SW480 (cell line): ENCODE results near the gene IQCE.
"Not testable (repeated sequence)": the region's sequence is repeated elsewhere in the genome, so short reads cannot be mapped to it uniquely, and the experiment has no call there.

ENCODE experiments used
- DNase-seq: peaks from one replicate; pipeline ENCODE4 v3.0.0-alpha.2; 2016; ENCODE audit warnings: low spot score

Gene IQCE

DNA sequence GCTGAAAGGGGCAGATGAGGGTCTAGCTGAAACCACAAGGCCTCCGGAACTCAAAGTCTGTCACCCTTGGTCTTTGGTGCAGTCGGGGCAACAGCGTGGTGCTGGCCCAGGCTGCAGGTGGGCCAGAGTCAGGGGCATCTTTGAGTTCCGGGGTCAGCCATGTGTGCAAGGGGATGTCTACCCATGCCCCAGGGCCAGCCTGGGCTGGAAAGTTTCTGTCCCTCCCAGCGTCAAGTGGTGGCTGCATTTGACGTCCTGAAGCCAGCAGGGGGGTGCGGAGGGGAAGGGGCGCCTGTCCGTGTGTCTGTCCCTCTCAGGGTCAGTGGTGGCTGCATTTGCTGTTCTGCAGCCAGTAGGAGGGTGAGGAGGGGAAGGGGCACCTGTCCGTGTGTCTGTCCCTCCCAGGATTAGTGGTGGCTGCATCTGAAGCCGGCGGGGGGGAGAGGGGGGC is 4.1 kb upstream of the IQCE start:
- DNase-seq: peak; percentile 27

DNA sequence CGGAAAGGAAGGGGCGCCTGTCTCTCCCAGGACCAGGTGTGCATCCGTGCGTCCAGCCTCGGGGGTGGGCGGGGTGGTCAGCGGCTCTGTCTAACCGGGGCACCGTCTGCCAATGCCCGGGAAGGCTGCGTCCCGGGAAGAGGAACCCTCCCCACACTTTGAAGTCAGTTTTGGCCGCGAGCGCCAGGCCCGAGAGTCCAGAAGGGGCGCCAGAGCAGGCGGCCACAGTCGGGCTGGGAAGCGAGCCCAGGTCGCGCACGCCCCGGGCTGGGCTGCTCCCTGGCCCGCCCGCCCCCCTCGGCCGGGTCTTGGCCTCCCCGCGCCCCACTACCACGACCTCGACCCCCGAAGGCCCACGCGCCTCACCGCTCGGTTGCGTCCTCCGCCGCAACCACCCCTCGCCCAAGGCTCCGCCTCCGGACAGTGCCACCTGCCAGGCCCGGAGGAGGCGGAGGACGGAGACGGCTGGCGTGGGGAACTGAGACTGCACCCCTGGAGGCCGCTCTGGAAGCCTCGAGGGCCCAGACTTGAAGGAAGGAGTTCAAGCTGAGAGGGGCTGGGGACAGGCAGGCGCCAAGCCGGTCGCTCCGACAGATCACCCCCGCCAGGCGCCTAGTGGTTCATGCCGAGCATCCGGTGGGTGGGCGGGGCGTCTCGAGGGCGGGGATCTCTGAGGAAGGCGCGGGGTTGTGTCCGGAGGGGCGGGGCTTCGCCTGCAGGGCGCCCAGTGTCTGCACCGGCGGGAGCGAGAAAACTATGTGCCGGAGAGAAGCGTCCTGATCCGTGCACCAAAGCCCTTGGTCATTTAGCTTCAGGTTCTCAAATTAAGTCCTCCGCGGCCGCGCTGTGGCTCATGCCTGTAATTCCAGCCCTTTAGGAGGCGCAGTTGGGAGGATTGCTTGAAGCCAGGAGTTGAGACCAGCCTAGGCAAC is 3.4 kb upstream of the IQCE start, which contains the start of gene BRAT1:
Gene BRAT1 (minus strand): TSS at position 404 of the 932 bp plus-strand sequence. CDS start 1,093 bp downstream, outside the sequence.
- peak; percentile 99 for DNase-seq

GRCh38 chr7:2559283-2559950 is 638 bp downstream of the IQCE start:
- DNase-seq: peak; percentile 53

- DNase-seq: not testable (repeated sequence)
Observed at GRCh38 chr7:2563955-2564354, 5.2 kb downstream of the IQCE start.

DNA sequence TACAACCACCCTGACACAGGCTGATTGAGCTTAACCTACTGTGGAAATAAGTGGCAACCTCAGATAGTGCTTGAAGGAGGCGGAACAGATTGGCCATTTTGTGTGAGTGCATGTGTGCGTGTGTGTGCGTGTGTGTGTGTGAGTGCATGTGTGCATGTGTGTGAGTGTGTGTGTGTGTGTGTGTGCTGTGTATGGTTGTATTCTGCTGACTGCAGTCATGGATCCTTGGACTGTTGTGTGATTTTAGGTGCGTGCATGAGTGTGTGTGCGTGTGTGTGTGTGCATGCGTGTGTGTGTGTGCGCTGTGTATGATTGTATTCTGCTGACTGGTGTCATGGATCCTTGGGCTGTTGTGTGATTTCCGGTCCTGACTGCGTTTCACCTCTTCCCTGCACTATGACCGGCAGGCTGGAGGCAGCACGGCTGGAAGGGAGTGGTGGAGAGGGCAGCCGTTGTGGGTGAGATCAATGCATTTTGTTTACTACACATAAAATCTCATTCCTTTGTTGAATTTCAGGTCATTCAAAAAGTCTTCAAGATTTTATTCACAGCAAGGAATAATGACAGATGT is 6.3 kb downstream of the IQCE start:
- no peak for DNase-seq

- DNase-seq: no peak
Observed at GRCh38 chr7:2566348-2566889, 7.6 kb downstream of the IQCE start.

DNA sequence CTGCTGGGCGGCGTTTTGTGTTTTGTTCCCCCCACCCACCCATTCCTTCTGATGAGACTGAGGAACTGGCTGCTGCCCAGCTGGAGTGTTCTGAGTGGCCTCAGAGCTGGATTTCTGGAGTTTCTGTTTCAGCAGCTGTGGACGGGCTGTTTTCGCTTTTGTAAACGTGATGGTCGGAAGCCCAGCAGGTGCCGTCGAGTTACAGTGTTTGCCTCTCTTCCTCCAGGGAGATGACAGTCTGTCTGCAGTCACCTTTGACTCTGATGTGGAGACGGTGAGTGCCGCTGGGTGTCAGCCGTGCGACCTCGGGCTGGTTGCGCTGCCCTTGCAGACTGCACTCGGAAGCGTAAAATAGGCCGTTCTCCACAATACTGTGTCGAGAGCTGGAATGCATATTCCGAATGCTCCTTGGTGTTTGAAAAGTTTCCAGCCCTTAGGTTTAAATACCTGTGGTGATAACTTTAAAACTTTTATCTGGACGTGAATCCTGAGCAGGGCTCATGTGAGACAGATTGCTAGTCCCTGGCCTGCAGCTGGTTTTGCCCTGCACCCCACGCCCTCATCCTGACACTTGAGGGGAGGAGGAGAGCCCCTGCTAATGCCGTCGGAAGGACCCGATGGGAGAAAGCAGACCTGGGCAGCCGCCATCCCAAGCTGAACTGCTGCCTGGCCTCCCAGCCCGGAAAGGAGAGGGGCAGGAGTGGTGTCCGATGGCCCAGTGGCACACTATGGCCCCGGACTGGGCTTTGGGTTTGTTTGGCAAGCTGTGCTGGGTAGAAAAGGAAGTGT is 8.3 kb downstream of the IQCE start:
- DNase-seq: no peak

DNA sequence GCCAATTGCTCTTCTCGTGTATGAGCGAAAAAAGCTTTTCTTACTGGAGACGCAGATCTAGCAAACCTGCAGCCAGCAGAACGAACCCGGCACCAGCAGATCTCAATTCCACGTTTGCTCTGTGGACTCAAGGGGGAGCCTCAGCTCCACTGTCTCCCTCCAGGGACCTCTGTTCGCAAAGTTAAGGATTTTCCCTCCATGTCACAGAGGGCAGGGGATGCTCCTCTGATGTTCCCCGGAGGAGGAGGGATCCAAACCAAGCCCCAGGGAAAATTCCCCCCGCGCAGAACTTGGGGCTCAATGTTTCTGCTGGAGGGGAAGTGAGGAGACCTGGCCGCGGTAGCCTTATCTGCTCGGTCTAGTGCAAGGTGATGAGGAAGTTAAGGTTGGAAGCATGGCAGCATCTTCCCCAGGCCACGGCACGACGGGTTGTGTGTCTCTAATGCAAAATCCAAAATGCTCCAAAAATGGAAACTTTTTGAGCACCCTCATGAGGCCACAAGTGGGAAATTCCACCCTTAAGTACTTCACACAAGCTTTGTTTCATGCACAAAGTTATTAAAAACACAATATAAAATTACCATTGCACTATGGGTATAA is 9.0 kb downstream of the IQCE start:
- DNase-seq: peak; percentile 43

DNA sequence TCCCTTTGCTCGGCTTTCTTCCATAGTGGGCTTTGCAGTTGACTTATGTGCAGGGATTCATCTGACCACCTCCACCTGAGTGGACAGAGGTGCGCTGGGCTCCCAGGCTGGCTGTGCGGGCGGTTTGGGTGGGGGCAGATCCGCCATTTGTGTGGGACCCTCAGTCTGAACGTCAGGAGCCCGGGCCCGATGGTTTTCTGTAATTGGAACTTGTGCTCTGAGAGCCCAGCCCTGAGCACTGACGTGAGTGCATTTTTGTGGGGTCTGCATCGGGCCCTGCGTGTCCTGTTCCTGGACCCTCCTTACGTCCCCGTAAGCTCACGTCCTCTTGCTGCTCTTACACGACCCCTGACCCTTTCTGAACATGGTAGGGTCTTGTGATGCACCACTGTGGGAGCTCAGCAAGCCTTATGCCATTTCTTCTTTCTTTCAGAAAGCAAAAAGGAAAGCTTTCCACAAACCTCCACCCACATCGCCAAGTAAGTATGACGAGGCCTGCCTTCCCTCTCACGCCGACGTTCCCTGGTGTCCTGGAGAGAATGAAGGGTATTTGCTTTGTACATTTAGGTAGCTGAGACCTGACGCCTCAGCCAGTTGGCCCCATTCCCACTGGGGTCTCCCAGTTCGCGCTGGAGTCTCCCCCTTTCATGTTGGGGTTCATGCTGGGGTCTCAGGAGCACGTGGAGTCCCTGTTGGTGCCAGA is 9.9 kb downstream of the IQCE start:
- no peak for DNase-seq

GRCh38 chr7:2569421-2569820 is 10.6 kb downstream of the IQCE start:
- no peak for DNase-seq

- no peak for DNase-seq
Observed at GRCh38 chr7:2570021-2570420, 11.2 kb downstream of the IQCE start.

DNA sequence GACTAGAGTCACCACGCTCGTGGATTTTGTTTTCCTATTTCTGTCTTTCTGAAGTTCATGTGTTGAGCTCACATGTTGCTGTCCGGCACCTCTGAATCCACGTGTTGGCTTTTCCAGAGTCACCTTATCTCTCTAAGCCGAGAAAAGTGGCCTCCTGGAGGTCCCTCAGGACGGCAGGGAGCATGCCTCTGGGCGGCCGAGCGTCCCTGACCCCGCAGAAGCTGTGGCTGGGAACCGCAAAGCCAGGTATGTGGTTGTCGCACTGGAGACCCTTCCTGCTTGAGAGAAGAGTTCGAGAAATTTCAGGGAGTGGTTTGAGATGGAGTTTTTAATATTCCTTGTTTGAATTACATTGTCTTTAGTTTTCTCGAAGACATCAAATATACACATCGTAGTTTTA is 12.6 kb downstream of the IQCE start:
- DNase-seq: no peak

- peak; percentile 87 for DNase-seq
Observed at GRCh38 chr7:2572101-2572842, 13.5 kb downstream of the IQCE start.

- no peak for DNase-seq
Observed at GRCh38 chr7:2573761-2574160, 15.0 kb downstream of the IQCE start.

GRCh38 chr7:2575046-2575732 is 16.4 kb downstream of the IQCE start:
- no peak for DNase-seq

DNA sequence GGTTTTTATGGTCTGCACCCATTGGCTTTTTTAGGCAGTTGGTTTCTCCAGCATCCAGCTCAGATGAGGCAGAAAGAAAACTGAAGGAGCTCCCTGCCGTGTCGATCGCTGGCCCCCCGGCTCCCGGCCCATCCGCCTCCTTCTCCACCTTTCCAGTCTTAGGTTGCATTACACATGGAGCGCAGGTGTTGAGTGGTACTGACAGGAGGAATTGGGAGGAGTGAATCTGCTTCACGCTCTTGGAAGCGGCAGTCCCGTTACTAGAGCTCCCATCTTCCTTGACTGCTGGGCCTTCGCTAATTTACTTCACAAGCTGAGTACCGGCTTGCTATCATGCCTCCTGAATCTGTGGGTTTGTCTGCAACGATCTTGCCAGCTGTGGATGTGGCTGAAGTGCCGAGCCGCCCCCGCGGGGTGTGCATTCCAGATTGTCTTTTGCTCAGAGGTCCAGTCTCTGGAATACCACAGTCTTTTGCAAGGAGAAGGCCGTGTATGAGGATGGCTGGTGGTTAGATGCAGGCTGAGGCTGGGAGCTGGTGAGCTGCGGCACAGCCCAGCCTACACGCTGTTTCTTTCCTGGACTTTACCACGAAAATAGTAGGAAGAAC is 17.1 kb downstream of the IQCE start:
- no peak for DNase-seq

- no peak for DNase-seq
Observed at GRCh38 chr7:2576742-2577491, 18.1 kb downstream of the IQCE start.
